Parathyroid adenoma (tissue), 2 donors: Measurements from ENCODE around the gene EXOC4.
"Not testable (repeated sequence)": the region's sequence is repeated elsewhere in the genome, so short reads cannot be mapped to it uniquely, and the experiment has no call there.

ENCODE experiments used
- H2AFZ ChIP-seq: fragments of 300-600 bp; sonication (generic); one replicate; pipeline ENCODE4 v1.7.0; 2017; ENCODE audit warnings: antibody characterized with exemption, mild to moderate bottlenecking
- H3K27ac ChIP-seq: fragments of 300-600 bp; sonication (generic); one replicate; pipeline ENCODE4 v1.7.0; 2017
- H3K27me3 ChIP-seq: fragments of 300-600 bp; sonication (generic); one replicate; pipeline ENCODE4 v1.7.0; 2017; ENCODE audit warnings: low read length; ENCODE audit not compliant: control insufficient read depth, insufficient read depth
- H3K36me3 ChIP-seq: fragments of 300-600 bp; sonication (generic); one replicate; pipeline ENCODE4 v1.7.0; 2017; ENCODE audit warnings: low read length; ENCODE audit not compliant: control insufficient read depth, insufficient read depth
- H3K4me1 ChIP-seq: fragments of 300-600 bp; sonication (generic); one replicate; pipeline ENCODE4 v1.7.0; 2017; ENCODE audit warnings: control low read depth
- H3K4me2 ChIP-seq: fragments of 300-600 bp; sonication (generic); one replicate; pipeline ENCODE4 v1.7.0; 2017; ENCODE audit warnings: low read length
- H3K4me3 ChIP-seq: fragments of 300-600 bp; sonication (generic); one replicate; pipeline ENCODE4 v1.7.0; 2017; ENCODE audit warnings: low read depth, low read length
- H3K79me2 ChIP-seq: fragments of 300-600 bp; sonication (generic); one replicate; pipeline ENCODE4 v1.7.0; 2017; ENCODE audit warnings: control low read depth
- H3K9ac ChIP-seq: fragments of 300-600 bp; sonication (generic); one replicate; pipeline ENCODE4 v1.7.0; 2017; ENCODE audit warnings: mild to moderate bottlenecking
- H3K9me3 ChIP-seq: fragments of 300-600 bp; sonication (generic); one replicate; pipeline ENCODE4 v1.7.0; 2017; ENCODE audit warnings: low read length; ENCODE audit not compliant: control insufficient read depth
- TF ChIP-seq, protein P1 (sequence below): fragments of 300-600 bp; sonication (generic); IDR thresholded peaks from one replicate; pipeline ENCODE4 v1.7.0; 2017; ENCODE audit warnings: antibody characterized with exemption, mild to moderate bottlenecking
- donor health status: primary hyperparathyroidism.

The EXOC4 gene

DNA sequence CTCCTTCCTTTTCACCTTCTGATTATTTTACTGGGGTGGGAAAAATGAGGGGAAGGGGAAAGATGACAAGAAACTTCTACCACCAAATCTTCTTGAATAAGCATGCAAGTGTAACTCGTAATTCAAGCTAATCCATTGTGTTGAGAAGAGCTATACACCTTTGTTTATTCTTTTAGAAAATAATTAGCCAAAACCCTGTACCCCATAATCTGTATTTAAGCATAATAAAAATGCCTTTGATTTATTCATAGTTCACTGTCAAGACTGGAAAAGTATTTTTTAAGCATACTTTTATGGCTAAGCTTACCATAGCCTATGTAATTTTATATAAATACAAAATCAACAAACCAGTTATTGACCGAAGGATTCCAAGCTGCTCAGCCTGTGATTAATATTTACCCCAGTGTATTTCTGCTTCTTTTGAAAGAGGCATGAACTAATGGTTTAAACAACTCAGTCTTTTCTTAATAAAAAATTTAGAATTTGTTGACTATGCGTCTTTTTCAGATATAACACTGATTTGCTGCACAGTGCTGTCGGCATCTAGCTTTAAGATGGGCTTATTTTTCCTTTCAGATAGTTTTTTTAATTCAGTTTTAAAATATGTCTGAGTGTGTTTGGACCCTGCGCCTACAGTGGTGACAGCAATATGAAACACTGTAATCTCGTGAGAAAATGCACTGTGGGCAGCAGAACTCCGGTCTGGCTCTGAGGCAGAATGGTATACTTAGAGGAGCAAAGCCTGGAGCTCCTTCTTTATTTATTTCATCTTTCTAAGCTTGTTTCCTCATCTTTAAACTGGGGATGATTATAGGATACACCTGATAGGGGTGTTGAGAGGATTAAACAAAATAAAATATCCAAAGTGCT lies 635.4 kb downstream of the EXOC4 start:
- no peak overlapping the region for H2AFZ ChIP-seq
- no peak overlapping the region for H3K9ac ChIP-seq
- H3K4me1 ChIP-seq: peaks cover 3% of the 10 kb centered on the region
- TF ChIP-seq, protein P1, sequence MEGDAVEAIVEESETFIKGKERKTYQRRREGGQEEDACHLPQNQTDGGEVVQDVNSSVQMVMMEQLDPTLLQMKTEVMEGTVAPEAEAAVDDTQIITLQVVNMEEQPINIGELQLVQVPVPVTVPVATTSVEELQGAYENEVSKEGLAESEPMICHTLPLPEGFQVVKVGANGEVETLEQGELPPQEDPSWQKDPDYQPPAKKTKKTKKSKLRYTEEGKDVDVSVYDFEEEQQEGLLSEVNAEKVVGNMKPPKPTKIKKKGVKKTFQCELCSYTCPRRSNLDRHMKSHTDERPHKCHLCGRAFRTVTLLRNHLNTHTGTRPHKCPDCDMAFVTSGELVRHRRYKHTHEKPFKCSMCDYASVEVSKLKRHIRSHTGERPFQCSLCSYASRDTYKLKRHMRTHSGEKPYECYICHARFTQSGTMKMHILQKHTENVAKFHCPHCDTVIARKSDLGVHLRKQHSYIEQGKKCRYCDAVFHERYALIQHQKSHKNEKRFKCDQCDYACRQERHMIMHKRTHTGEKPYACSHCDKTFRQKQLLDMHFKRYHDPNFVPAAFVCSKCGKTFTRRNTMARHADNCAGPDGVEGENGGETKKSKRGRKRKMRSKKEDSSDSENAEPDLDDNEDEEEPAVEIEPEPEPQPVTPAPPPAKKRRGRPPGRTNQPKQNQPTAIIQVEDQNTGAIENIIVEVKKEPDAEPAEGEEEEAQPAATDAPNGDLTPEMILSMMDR: no peak
- H3K4me3 ChIP-seq: no peak overlapping the region
- H3K27ac ChIP-seq: no peak overlapping the region
- no peak overlapping the region for H3K4me2 ChIP-seq
- H3K27me3 ChIP-seq: no peaks in the 10 kb centered on the region
- no peaks in the 10 kb centered on the region for H3K9me3 ChIP-seq
- H3K36me3 ChIP-seq: no peaks in the 10 kb centered on the region
- no peaks in the 10 kb centered on the region for H3K79me2 ChIP-seq

DNA sequence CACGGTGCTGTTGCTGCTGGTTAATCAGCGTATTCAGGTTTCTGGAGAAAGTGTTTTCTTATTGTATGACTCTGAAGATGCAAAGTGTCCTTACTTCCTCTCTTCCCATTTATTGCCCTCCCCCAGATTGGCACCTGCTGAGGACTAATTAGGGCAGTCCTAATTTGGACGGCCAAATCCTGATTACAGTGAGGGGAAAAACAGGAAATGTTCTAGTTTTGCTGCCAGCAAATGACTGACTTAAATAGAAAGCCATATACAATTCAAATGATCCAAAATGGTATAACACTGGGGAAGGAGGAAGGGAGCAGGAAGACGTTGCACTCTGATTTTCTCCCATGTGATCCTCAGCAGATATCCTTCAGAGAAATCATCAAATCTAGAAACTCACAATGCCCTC lies 651.9 kb downstream of the EXOC4 start:
- TF ChIP-seq, protein P1: no peak

DNA sequence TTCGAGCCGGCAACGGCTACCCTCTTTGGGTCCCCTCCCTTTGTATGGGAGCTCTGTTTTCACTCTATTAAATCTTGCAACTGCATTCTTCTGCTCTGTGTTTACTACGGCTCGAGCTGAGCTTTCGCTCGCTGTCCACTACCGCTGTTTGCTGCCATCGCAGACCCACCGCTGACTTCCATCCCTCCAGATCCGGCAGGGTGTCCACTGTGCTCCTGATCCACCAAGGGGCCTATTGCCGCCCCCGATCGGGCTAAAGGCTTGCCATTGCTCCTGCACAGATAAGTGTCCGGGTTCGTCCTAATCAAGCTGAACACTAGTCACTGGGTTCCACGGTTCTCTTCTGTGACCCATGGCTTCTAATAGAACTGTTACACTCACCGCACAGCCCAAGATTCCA lies 653.7 kb downstream of the EXOC4 start:
- not testable (repeated sequence) for H2AFZ ChIP-seq, H3K27ac ChIP-seq, H3K4me1 ChIP-seq, H3K9me3 ChIP-seq, H3K9ac ChIP-seq, H3K4me2 ChIP-seq, H3K36me3 ChIP-seq, H3K79me2 ChIP-seq, H3K4me3 ChIP-seq, H3K27me3 ChIP-seq

More for the DNA sequence above, 651.9 kb downstream of the EXOC4 start:
- H3K9ac ChIP-seq: no peak overlapping the region
- no peaks in the 10 kb centered on the region for H3K79me2 ChIP-seq
- H3K4me1 ChIP-seq: peaks cover 3% of the 10 kb centered on the region
- H3K27ac ChIP-seq: no peak overlapping the region
- H2AFZ ChIP-seq: no peak overlapping the region
- H3K27me3 ChIP-seq: no peaks in the 10 kb centered on the region
- H3K4me3 ChIP-seq: no peak overlapping the region
- no peaks in the 10 kb centered on the region for H3K36me3 ChIP-seq
- H3K4me2 ChIP-seq: no peak overlapping the region
- H3K9me3 ChIP-seq: no peaks in the 10 kb centered on the region

DNA sequence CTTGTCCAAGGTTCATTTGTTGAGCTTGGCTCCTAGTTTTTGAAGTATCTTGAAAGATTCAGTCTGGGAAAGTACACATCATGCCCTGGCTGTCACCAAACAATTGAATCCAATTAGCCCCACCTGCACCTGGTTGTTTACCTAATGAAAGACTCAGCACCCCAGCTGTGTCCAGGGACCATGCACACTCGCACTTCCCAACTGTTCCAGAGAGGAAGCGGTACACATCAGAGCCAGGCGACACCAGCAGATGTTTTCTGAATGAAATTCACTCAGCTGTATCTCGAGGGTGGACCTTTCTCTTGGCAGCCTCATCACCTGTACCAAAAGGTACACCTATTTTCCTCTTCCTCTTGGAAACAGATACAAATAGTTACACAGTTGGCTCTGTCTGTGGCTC lies 657.9 kb downstream of the EXOC4 start:
- H3K9me3 ChIP-seq: no peaks in the 10 kb centered on the region
- no peak overlapping the region for H3K27ac ChIP-seq
- no peaks in the 10 kb centered on the region for H3K79me2 ChIP-seq

DNA sequence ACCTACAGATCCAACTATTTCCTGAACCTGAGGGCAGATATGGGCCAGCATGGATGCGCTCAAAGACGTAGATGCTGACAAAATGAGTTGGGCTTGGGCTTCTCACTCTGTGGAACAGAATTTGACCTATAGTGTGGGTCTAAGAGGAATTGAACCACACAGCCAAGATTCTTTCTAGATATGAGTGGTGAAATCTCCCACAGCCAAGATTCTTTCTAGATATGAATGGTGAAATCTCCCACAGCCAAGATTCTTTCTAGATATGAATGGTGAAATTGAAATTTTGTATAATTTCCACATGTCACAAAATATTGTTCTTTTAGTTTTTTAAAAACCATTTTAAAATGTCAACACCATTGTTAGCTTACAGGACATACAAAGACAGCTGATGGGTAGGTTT lies 658.8 kb downstream of the EXOC4 start:
- Histone ChIP-seq H3K4me1 (peaks cover 3% of the 10 kb centered on the region), H3K9me3 (no peaks in the 10 kb centered on the region), H2AFZ (no peak overlapping the region), H3K9ac (no peak overlapping the region), H3K36me3 (no peaks in the 10 kb centered on the region), H3K27me3 (no peaks in the 10 kb centered on the region), H3K4me2 (no peak overlapping the region), H3K4me3 (no peak overlapping the region), H3K27ac (no peak overlapping the region), H3K79me2 (no peaks in the 10 kb centered on the region)
- TF ChIP-seq, protein P1: no peak

More for the DNA sequence above, 657.9 kb downstream of the EXOC4 start:
- TF ChIP-seq, protein P1: no peak
- H3K27me3 ChIP-seq: no peaks in the 10 kb centered on the region
- no peak overlapping the region for H2AFZ ChIP-seq
- H3K4me3 ChIP-seq: no peak overlapping the region
- no peaks in the 10 kb centered on the region for H3K36me3 ChIP-seq
- peaks cover 3% of the 10 kb centered on the region for H3K4me1 ChIP-seq
- no peak overlapping the region for H3K4me2 ChIP-seq
- H3K9ac ChIP-seq: no peak overlapping the region
